Ovary (tissue), 9 donors: Measurements from ENCODE around the gene TNS3. TPM values are rescaled to one million over a fixed set of nuclear protein-coding genes. Genes with fewer than 3 reads are reported as not detected.

Experiments
- DNase-seq, 5 donors: peaks; one replicate each; pipeline ENCODE4 v3.0.0-alpha.2; 2019 to 2020
- H3K27ac ChIP-seq, 2 donors: fragments of 200-600 bp; one replicate each; pipeline versions ENCODE4 v1.5.1 to v1.8.0; 2019 to 2022
- H3K27me3 ChIP-seq: fragments of 200-600 bp; one replicate; pipeline ENCODE4 v1.8.0; 2022
- H3K36me3 ChIP-seq: fragments of 200-600 bp; sonication (generic); one replicate; pipeline ENCODE4 v1.5.1; 2019
- H3K4me1 ChIP-seq: one replicate; pipeline ENCODE4 v1.8.1; 2013; ENCODE audit warnings: mild to moderate bottlenecking, moderate library complexity; ENCODE audit not compliant: insufficient read depth
- H3K4me3 ChIP-seq: fragments of 200-600 bp; sonication (generic); one replicate; pipeline ENCODE4 v1.5.1; 2017
- H3K9me3 ChIP-seq, 2 donors: fragments of 200-600 bp in 1 of 2; sonication (generic) in 1 of 2; one replicate each; pipeline versions ENCODE4 v1.5.1 to v1.8.1; 2013 to 2019; ENCODE audit warnings: mild to moderate bottlenecking in 1 of 2, moderate library complexity in 1 of 2
- CTCF ChIP-seq, 3 donors: fragments of 450-650 bp in 2 of 3; fragments of 200-600 bp in 1 of 3; IDR thresholded peaks; one replicate each; pipeline versions ENCODE4 v1.5.1 to v1.8.0; 2016 to 2022; ENCODE audit warnings: antibody characterized with exemption in 3 of 3, mild to moderate bottlenecking in 1 of 3
- EP300 ChIP-seq: sonication (generic); formaldehyde crosslinking; IDR thresholded peaks from one replicate; pipeline ENCODE4 v1.6.1; 2017; ENCODE audit warnings: antibody characterized with exemption
- POLR2A ChIP-seq: fragments of 450-650 bp; IDR thresholded peaks from one replicate; pipeline ENCODE4 v1.6.1; 2017; ENCODE audit warnings: antibody characterized with exemption, mild to moderate bottlenecking, moderate library complexity
- WGBS, 3 donors: extraction: QIAGEN DNeasy Blood & Tissue Kit in 1 of 3; methylation state at CpG; one replicate each; pipeline versions ENCODE4 v1.1.5 to v1.1.7; 2013 to 2017; 5-methylcytosine and 5-hydroxymethylcytosine counted together
- intact Hi-C, 4 donors: fragments of 100-400 bp; cut with DNase I; formaldehyde crosslinking; loops; one replicate each; pipeline versions ENCODE4 v1.11.0 to v1.15.1; 2022 to 2023
- polyA plus RNA-seq, 2 donors: library from polyadenylated mRNA; stranded (reverse); fragments of 200-250 nt in 1 of 2; fragments of 350-450 nt in 1 of 2; fragmentation: Illumina TruSeq in 1 of 2; extraction: RNeasy Lipid Tissue Mini Kit (QIAGEN cat#74804) in 1 of 2; gene quantifications; one replicate each; pipeline ENCODE4 v1.2.3, GENCODE V29; 2013 to 2014
- total RNA-seq, 7 donors: library from RNA; depleted of rRNA in 2 of 7; stranded (reverse); fragments of >200 nt in 2 of 7; fragmentation: NEBNext Ultra II Directional in 3 of 7; extraction: Animal tissue kit (Norgen Biotek cat#: 25700) in 3 of 7; gene quantifications; one replicate each; pipeline versions ENCODE4 v1.1.0 to v1.2.4, GENCODE V29; 2016 to 2023
- donor health status: DM: no; HTN: no; CAD: no; lungs with moderate emphysema.
- donor health status: DM: no; HTN: no; CAD: no.
- donor health status: Bipolar disorder and iron deficiency.
- donor health status: DM: yes; HTN: yes; CAD: no.
- donor health status: DM: no; HTN: no; CAD: no.
- donor health status: DM: yes; HTN: yes; CAD: no.

TNS3 gene
- total and polyA plus RNA-seq, 9 donors = 36.6 to 137 (median 91.3) TPM

- DNase-seq = no peak
- no peaks in the 10 kb centered on the region for H3K36me3 ChIP-seq
- no peak overlapping the region for H3K4me3 ChIP-seq
- no peaks in the 10 kb centered on the region for H3K9me3 ChIP-seq
- H3K27ac ChIP-seq = no peak overlapping the region
- WGBS, 3 donors = 90 to 98% (median 97%) methylated on average over 7 of the region's 7 CpGs
- no peak for TF ChIP-seq CTCF (IDR thresholded peaks at IDR 0.05)
- no peak for TF ChIP-seq EP300
- TF ChIP-seq POLR2A = no peak
- H3K27me3 ChIP-seq = no peaks in the 10 kb centered on the region
- intact Hi-C loops = no loop called here
- H3K4me1 ChIP-seq = peaks cover 9% of the 10 kb centered on the region
These were observed 224.0 kb downstream of the TNS3 start for GRCh38 chr7:47357863-47358262.

- TF ChIP-seq EP300 (no peak), POLR2A (no peak), CTCF (IDR thresholded peaks at IDR 0.05) (no peak)
- intact Hi-C loops = no loop called here
- H3K27me3 ChIP-seq = no peaks in the 10 kb centered on the region
- no peaks in the 10 kb centered on the region for H3K36me3 ChIP-seq
- no peak overlapping the region for H3K27ac ChIP-seq
- H3K4me3 ChIP-seq = no peak overlapping the region
- H3K9me3 ChIP-seq = no peaks in the 10 kb centered on the region
- no peak for DNase-seq
- H3K4me1 ChIP-seq = peaks cover 9% of the 10 kb centered on the region
- WGBS, 3 donors = 89 to 92% (median 92%) methylated on average over 10 of the region's 10 CpGs
These were observed 224.6 kb downstream of the TNS3 start for GRCh38 chr7:47357361-47357760.

GRCh38 chr7:47356261-47356660 lies 225.7 kb downstream of the TNS3 start:
- Histone ChIP-seq H3K27me3 (no peaks in the 10 kb centered on the region), H3K9me3 (no peaks in the 10 kb centered on the region), H3K36me3 (no peaks in the 10 kb centered on the region), H3K4me1 (peaks cover 9% of the 10 kb centered on the region), H3K4me3 (no peak overlapping the region), H3K27ac (no peak overlapping the region)
- intact Hi-C loops = no loop called here
- DNase-seq = no peak
- WGBS, 3 donors = 92 to 98% (median 92%) methylated on average over 5 of the region's 5 CpGs
- no peak for TF ChIP-seq POLR2A
- TF ChIP-seq EP300 = no peak
- no peak for TF ChIP-seq CTCF (IDR thresholded peaks at IDR 0.05)

GRCh38 chr7:47355684-47356083 lies 226.2 kb downstream of the TNS3 start:
- WGBS, 3 donors = 58 to 70% (median 67%) methylated on average over 5 of the region's 5 CpGs
- no peaks in the 10 kb centered on the region for H3K27me3 ChIP-seq
- peaks cover 9% of the 10 kb centered on the region for H3K4me1 ChIP-seq
- H3K9me3 ChIP-seq = no peaks in the 10 kb centered on the region
- TF ChIP-seq CTCF (IDR thresholded peaks at IDR 0.05) (no peak), POLR2A (no peak), EP300 (no peak)
- DNase-seq = no peak
- no peaks in the 10 kb centered on the region for H3K36me3 ChIP-seq
- intact Hi-C loops = no loop called here
- no peak overlapping the region for H3K27ac ChIP-seq
- H3K4me3 ChIP-seq = no peak overlapping the region
